Glutamatergic neuron (in vitro differentiated cells): ENCODE measurements around the gene ANXA6. TPM values are rescaled to one million over a fixed set of nuclear protein-coding genes. Genes with fewer than 3 reads are reported as not detected.

Experiments used
- DNase-seq: peaks from one replicate; pipeline ENCODE4 v3.0.0; 2022
- H3K27ac Mint-ChIP-seq: one replicate; pipeline ENCODE4 v1.8.0; 2020; ENCODE audit warnings: mild to moderate bottlenecking, mixed read lengths, inconsistent platforms; ENCODE audit not compliant: unreplicated experiment
- H3K27me3 Mint-ChIP-seq: one replicate; pipeline ENCODE4 v1.8.0; 2020; ENCODE audit warnings: mild to moderate bottlenecking, moderate library complexity, mixed read lengths, inconsistent platforms; ENCODE audit not compliant: unreplicated experiment
- H3K36me3 Mint-ChIP-seq: one replicate; pipeline ENCODE4 v1.8.0; 2020; ENCODE audit warnings: mild to moderate bottlenecking, mixed read lengths, inconsistent platforms; ENCODE audit not compliant: unreplicated experiment
- H3K4me1 Mint-ChIP-seq: one replicate; pipeline ENCODE4 v1.8.0; 2020; ENCODE audit warnings: mild to moderate bottlenecking, low read depth, mixed read lengths, inconsistent platforms; ENCODE audit not compliant: unreplicated experiment
- H3K4me3 Mint-ChIP-seq: one replicate; pipeline ENCODE4 v1.8.0; 2020; ENCODE audit warnings: mild to moderate bottlenecking, mixed read lengths, inconsistent platforms; ENCODE audit not compliant: unreplicated experiment
- H3K9me3 Mint-ChIP-seq: one replicate; pipeline ENCODE4 v1.8.0; 2020; ENCODE audit warnings: mild to moderate bottlenecking, moderate library complexity, mixed read lengths, inconsistent platforms; ENCODE audit not compliant: unreplicated experiment
- CTCF ChIP-seq: fragments of 200-600 bp; sonication (generic); IDR thresholded peaks from one replicate; pipeline ENCODE4 v1.5.0; 2021; ENCODE audit not compliant: partially characterized antibody, unreplicated experiment
- total RNA-seq: library from RNA; stranded (reverse); fragmentation: NEBNext Ultra II Directional; extraction: Animal tissue kit (Norgen Biotek cat#: 25700); gene quantifications from one replicate; pipeline ENCODE4 v1.2.1, GENCODE V29; 2021; ENCODE audit not compliant: unreplicated experiment

Gene ANXA6
- total RNA-seq, 1 donor from 2014 or later: 143 TPM

- Mint-ChIP-seq H3K36me3 (peaks cover 6% of the 10 kb centered on the region), H3K4me1 (peaks cover 8% of the 10 kb centered on the region), H3K9me3 (peaks cover 11% of the 10 kb centered on the region), H3K27ac (no peak overlapping the region), H3K4me3 (no peak overlapping the region), H3K27me3 (no peaks in the 10 kb centered on the region)
- TF ChIP-seq CTCF: no peak
- no peak for DNase-seq
These were observed 36.5 kb downstream of the ANXA6 start for GRCh38 chr5:151121095-151121494.

GRCh38 chr5:151118913-151119575 lies 38.5 kb downstream of the ANXA6 start:
- no peak for DNase-seq
- H3K9me3 Mint-ChIP-seq: peaks cover 8% of the 10 kb centered on the region
- peaks cover 6% of the 10 kb centered on the region for H3K36me3 Mint-ChIP-seq
- H3K4me1 Mint-ChIP-seq: peaks cover 4% of the 10 kb centered on the region
- H3K4me3 Mint-ChIP-seq: no peak overlapping the region
- no peaks in the 10 kb centered on the region for H3K27me3 Mint-ChIP-seq
- TF ChIP-seq CTCF: no peak
- H3K27ac Mint-ChIP-seq: no peak overlapping the region

- H3K4me1 Mint-ChIP-seq: peaks cover 4% of the 10 kb centered on the region
- H3K27me3 Mint-ChIP-seq: no peaks in the 10 kb centered on the region
- H3K36me3 Mint-ChIP-seq: no peaks in the 10 kb centered on the region
- H3K4me3 Mint-ChIP-seq: no peak overlapping the region
- H3K27ac Mint-ChIP-seq: no peak overlapping the region
- peak; percentile 91 for DNase-seq
- peak; percentile 93 for TF ChIP-seq CTCF
- peaks cover 2% of the 10 kb centered on the region for H3K9me3 Mint-ChIP-seq
These were observed 42.2 kb downstream of the ANXA6 start for GRCh38 chr5:151115272-151115905.

GRCh38 chr5:151113651-151114050 lies 43.9 kb downstream of the ANXA6 start:
- Mint-ChIP-seq H3K4me3 (no peak overlapping the region), H3K27ac (no peak overlapping the region), H3K4me1 (peaks cover 4% of the 10 kb centered on the region), H3K36me3 (no peaks in the 10 kb centered on the region), H3K27me3 (peaks cover 2% of the 10 kb centered on the region), H3K9me3 (peaks cover 3% of the 10 kb centered on the region)
- DNase-seq: no peak
- TF ChIP-seq CTCF: no peak

- no peak for DNase-seq
- no peak overlapping the region for H3K27ac Mint-ChIP-seq
- peaks cover 7% of the 10 kb centered on the region for H3K27me3 Mint-ChIP-seq
- peaks cover 6% of the 10 kb centered on the region for H3K9me3 Mint-ChIP-seq
- H3K36me3 Mint-ChIP-seq: no peaks in the 10 kb centered on the region
- H3K4me3 Mint-ChIP-seq: no peak overlapping the region
- no peak for TF ChIP-seq CTCF
- peaks cover 1% of the 10 kb centered on the region for H3K4me1 Mint-ChIP-seq
These were observed 46.6 kb downstream of the ANXA6 start for GRCh38 chr5:151110992-151111391.
